HG03342 (cell line): ENCODE data around the gene AKAP10.
A peak's percentile ranks its signal among the peaks of the same experiment; 100 is the strongest.
"Not testable (repeated sequence)": the region's sequence is repeated elsewhere in the genome, so short reads cannot be mapped to it uniquely, and the experiment has no call there.

Source experiments
- ATAC-seq: cut with Tn5 transposase; IDR thresholded peaks from one replicate; pipeline ENCODE4 v1.9.1; 2021; ENCODE audit warnings: mild to moderate bottlenecking, moderate library complexity; ENCODE audit not compliant: unreplicated experiment

Gene AKAP10

DNA sequence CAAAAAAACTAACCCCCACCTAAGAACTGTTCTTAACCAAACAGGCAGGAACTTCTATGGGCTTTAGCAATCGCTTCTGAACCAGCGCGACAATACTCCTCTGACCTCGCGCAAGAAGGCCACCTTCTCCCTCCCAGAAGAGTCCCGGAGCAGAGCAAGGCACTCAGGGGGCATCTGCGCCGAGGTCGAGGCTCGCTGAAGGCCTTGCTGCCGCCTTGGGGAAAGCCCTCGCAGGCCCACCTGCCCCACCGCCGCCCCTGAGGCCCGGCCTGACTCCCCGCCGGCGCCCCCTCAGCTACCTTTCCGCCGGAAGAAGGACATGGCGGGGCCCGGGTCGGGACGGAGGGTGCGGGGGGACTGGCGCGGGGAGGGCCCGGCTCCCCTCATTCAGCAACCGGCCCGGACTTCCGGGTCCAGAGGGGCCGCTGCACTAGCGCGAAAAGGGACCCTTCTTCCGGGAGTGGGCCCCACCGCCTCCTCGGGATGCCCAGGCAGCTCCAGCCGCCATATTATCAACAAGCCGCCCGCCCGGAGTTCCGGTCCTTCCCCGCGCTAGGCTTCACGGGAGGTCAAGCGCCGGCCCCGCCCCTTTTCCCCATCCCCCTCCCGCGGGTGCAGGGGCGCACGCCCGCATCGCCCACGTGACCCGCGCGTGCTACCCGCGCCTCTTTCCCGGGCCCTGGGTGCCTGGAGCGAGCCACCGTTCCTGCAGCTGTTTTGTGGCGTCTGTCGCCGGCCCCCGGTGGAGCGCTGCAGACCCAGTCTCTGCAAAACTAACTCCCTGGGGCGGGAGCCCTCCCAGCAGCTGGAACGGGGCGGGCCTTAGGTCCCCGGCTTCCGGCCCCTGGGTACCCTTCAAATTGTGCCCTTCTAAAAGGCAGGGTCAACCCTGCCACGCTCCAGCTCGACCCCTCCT lies at the start of gene AKAP10:
TSS of gene AKAP10 (minus strand) at position 536 of the 916 bp plus-strand sequence. CDS start at position 387, 149 bp downstream.
- peak; percentile 68 for ATAC-seq

GRCh38 chr17:20026960-20027359 lies 49.3 kb upstream of the AKAP10 start:
- ATAC-seq, result no peak

- ATAC-seq, result no peak
Measured at GRCh38 chr17:20022701-20023100, 45.1 kb upstream of the AKAP10 start.

- not testable (repeated sequence) for ATAC-seq
Measured at GRCh38 chr17:20016475-20016992, 38.9 kb upstream of the AKAP10 start.

GRCh38 chr17:20012017-20012536 lies 34.4 kb upstream of the AKAP10 start:
- no peak for ATAC-seq

DNA sequence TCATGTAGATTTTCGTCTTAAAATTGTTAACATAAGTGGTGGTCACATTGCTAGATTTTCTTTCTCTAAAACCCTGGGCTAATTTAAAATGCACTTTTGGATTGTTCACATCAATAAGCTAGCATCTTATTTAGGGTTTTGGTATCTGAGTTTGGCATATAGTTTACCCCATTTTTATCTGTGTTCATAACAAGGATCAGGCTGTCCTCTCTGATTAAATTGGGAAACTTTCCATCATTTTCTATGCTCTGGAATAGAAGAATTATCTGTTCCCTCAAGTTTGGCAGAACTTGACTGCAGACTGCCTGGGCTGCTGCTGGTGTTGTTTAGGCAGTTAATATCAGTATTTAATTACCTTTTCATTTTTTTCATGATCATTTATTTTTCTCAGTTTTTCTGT lies 33.3 kb upstream of the AKAP10 start:
- ATAC-seq, result no peak

GRCh38 chr17:20010099-20010863 lies 32.7 kb upstream of the AKAP10 start:
- no peak for ATAC-seq

- peak; percentile 94 for ATAC-seq
Measured at GRCh38 chr17:20009302-20010098, 31.9 kb upstream of the AKAP10 start, which contains the start of gene SPECC1. TSS of gene SPECC1 (plus strand) at chr17:20009359. CDS start at chr17:20096652, 87,293 bp downstream.

DNA sequence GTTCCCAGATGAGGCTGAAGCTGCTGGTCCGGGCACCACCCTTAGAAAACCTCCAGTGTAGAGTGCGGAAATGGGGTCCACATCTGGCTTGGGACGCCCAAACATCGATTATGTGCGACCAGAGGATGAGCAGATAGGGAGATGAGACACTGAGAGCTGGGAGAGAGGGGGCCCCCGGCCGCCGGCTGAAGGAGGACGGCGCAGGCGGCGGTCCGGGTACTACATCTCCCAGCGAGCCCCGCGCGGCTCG lies 31.3 kb upstream of the AKAP10 start:
- ATAC-seq, result no peak

DNA sequence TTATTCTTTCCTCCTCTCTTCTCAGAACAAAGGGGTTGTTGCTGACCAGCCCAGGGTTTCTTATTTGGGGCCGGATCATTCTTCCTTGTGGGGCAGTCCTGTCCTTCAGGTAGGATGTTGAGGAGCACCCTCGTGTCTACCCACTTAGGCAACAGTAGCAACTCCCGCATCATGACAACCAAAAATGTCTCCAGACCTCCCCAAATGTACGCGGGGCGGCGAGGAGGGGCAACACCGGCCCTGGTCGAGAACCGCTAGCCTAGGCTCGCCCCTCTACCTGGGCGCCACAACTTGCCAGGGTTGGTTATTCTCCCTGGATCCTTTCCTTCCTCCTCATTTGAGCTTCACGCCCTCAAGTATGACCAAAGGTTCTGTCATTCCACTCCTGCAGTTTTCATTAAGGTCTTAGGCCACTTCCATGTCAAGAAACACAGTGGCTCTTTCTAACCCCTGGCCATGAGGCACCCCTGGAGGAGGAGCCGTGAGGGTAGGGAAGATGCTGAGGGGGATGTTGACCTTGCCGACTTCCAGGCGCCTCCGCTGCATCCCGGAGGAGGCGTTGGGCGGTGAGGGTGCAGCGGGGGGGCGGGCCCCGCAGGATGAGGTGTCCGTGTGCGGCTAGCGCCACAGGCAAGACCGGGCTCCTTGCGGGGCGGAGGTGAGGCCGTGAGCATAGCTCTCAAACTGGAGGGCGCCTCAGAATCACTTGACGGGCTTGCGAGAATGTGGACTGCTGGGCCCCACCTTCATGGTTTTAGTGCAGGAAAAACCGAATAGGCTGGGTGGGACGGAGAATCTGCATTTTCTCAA lies 30.8 kb upstream of the AKAP10 start:
- ATAC-seq, result peak; percentile 24

- no peak for ATAC-seq
Measured at GRCh38 chr17:19996502-19996901, 18.9 kb upstream of the AKAP10 start.

DNA sequence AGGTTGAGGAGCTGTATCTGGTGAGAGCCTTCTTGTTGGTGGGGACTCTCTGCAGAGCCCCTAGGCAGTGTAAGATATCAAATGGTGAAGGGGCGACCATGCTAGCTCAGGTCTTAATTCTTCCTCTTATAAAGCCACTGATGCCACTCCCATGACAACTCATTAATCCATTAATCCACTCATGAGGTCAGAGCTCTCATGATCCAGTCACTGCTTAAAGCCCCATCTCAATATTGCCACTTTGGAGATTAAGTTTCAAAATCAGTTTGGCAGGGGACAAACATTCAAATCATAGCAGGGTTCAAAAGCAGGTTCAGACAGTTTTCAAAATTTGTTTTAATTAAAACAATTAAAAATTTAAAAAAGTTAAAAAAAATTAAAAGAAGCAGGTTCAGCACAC lies 18.5 kb upstream of the AKAP10 start:
- ATAC-seq, result no peak

DNA sequence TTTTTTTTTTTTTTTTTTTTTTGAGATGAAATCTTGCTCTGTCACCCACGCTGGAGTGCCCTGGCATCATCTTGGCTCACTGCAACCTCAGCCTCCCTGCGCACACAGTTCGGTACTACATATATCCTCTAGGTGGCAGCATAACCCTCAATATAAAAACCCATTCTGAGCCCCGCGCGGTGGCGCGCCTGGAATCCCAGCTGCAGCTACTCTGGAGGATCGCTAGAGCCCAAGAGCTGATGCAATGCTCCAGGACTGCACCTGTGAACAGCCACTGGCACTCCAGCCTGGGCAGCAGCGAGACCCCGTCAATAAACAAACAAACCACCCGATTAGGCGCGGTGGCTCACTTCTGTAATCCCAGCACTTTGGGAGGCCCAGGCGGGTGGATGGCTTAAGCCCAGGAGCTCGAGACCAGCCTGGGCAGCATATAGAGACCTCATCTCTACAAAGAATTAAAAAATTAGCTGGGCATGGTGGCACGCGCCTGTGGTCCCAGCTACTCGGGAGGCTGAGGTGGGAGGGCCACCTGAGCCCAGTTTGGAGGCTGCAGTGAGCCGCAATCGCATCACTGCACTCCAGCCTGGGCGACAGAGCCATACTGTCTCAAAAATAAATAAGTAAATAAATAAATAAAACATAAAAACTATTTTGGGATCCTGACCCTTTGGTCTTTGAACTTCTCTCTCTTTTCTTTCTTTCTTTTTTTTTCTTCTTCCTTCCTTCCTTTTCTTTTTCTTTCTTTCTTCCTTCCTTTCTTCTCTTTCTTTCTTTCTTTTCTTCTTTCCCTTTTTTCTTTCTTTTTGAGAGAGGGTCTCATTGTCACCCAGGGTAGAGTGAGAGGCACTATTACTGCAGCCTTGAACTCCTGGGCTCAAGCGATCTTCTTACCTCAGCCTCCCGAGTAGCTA lies 15.4 kb upstream of the AKAP10 start:
- peak; percentile 79 for ATAC-seq

DNA sequence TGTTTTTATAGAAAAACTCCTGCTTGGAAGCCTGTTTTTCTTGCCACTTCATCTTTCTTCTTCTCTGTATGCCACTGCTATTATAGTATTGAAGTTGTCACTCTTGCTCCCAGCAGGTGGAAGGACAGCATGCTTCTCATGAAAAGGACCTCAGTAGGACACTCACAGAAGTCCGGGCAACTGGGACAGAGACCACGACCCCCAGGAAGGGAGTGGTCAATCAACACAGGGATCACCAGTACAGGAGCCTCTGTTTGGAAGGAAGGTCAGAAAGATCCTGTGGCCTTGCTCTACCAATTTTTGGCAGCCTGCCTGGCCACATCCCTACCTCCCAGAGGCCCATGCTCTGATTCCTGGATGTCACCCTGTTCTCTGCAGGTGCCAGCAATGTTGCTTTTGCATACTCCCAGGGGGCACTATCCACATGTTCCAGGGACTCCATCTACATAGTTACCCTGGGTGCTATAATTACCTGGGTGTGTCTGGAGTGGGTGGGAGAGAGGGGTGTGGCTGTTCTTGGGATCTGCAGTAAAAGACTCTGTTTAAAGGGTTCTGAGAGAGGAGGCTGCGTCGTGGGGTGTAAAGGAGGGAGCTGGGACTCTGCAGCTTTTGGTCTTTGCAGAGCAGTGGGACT lies 13.7 kb upstream of the AKAP10 start:
- no peak for ATAC-seq

- no peak for ATAC-seq
Measured at GRCh38 chr17:19987897-19988296, 10.3 kb upstream of the AKAP10 start.

GRCh38 chr17:19986941-19987861 lies 9.6 kb upstream of the AKAP10 start:
- no peak for ATAC-seq
